Measurements from ENCODE around the gene TMPRSS9. TPM values are rescaled to one million over a fixed set of nuclear protein-coding genes. Genes with fewer than 3 reads are reported as not detected.
"Not testable (repeated sequence)": the region's sequence is repeated elsewhere in the genome, so short reads cannot be mapped to it uniquely, and the experiment has no call there.

Gene TMPRSS9
- total RNA-seq, 1 donor from 2014 or later, result not detected

GRCh38 chr19:2458054-2458453 lies 98.0 kb downstream of the TMPRSS9 start:
- no peak for TF ChIP-seq CTCF (conservative IDR thresholded peaks at IDR 0.05; ENCODE audit: low read depth, low read length)
- no peak for DNase-seq (ENCODE audit: low read depth)
- H3K4me3 ChIP-seq (ENCODE audit: low read depth, low read length), result no peak overlapping the region

- not testable (repeated sequence) for H3K4me3 ChIP-seq (ENCODE audit: low read depth, low read length); DNase-seq (ENCODE audit: low read depth)
Observed at GRCh38 chr19:2458776-2459175, 98.7 kb downstream of the TMPRSS9 start.

GRCh38 chr19:2460245-2460644 lies 100.2 kb downstream of the TMPRSS9 start:
- DNase-seq (ENCODE audit: low read depth), result no peak

GRCh38 chr19:2461751-2462634 lies 101.9 kb downstream of the TMPRSS9 start:
- peak overlapping the region; percentile 78 for H3K4me3 ChIP-seq (ENCODE audit: low read depth, low read length)
- TF ChIP-seq CTCF (conservative IDR thresholded peaks at IDR 0.05; ENCODE audit: low read depth, low read length), result peak; percentile 17
- no peak for DNase-seq (ENCODE audit: low read depth)

More at GRCh38 chr19:2460245-2460644, 100.2 kb downstream of the TMPRSS9 start:
- no peak for TF ChIP-seq CTCF (conservative IDR thresholded peaks at IDR 0.05; ENCODE audit: low read depth, low read length)
- no peak overlapping the region for H3K4me3 ChIP-seq (ENCODE audit: low read depth, low read length)

- no peak for DNase-seq (ENCODE audit: low read depth)
- TF ChIP-seq CTCF (conservative IDR thresholded peaks at IDR 0.05; ENCODE audit: low read depth, low read length), result no peak
- H3K4me3 ChIP-seq (ENCODE audit: low read depth, low read length), result peak overlapping the region; percentile 78
Observed at GRCh38 chr19:2462635-2463421, 102.8 kb downstream of the TMPRSS9 start.

GRCh38 chr19:2463694-2464093 lies 103.6 kb downstream of the TMPRSS9 start:
- H3K4me3 ChIP-seq (ENCODE audit: low read depth, low read length); DNase-seq (ENCODE audit: low read depth): not testable (repeated sequence)

GRCh38 chr19:2464389-2464788 lies 104.3 kb downstream of the TMPRSS9 start:
- H3K4me3 ChIP-seq (ENCODE audit: low read depth, low read length), result no peak overlapping the region
- no peak for TF ChIP-seq CTCF (conservative IDR thresholded peaks at IDR 0.05; ENCODE audit: low read depth, low read length)
- DNase-seq (ENCODE audit: low read depth), result no peak
